ENCODE measurements around the gene SGK1. TPM values are rescaled to one million over a fixed set of nuclear protein-coding genes. Genes with fewer than 3 reads are reported as not detected.

The SGK1 gene
- total and polyA plus RNA-seq, 2 donors (not counting 1 experiment from before 2014, with no cell fraction given) = 37.3 to 57.8 TPM

- Mint-ChIP-seq H3K4me1 (peaks cover 48% of the 10 kb centered on the region), H3K4me3 (no peak overlapping the region), H3K27ac (peak overlapping the region; percentile 27), H3K9me3 (ENCODE audit: insufficient read depth) (peaks cover 5% of the 10 kb centered on the region), H3K27me3 (no peaks in the 10 kb centered on the region)
- no peaks in the 10 kb centered on the region for H3K27me3 ChIP-seq (replicated peaks in 1 of 4; ENCODE audit: control extremely low read depth in 1 of 4, control insufficient read depth in 3 of 4, insufficient read depth in 4 of 4, low read length in 3 of 4)
- H3K27ac ChIP-seq (ENCODE audit: low read length in 2 of 2) = no peak overlapping the region
- no peaks in the 10 kb centered on the region for H3K79me2 ChIP-seq (ENCODE audit: control insufficient read depth, insufficient read depth, low read length)
- H2AFZ ChIP-seq (ENCODE audit: insufficient read depth, low read depth, low read length, poor library complexity, severe bottlenecking) = no peak overlapping the region
- peaks cover 44 to 51% of the 10 kb centered on the region in 2 donors for H3K4me1 ChIP-seq (ENCODE audit: control insufficient read depth in 2 of 2, insufficient read depth in 2 of 2, low read length in 2 of 2)
- DNase-seq (no peak), ATAC-seq (ENCODE audit: low read depth) (no peak)
- TF ChIP-seq EZH2 (IDR thresholded peaks at IDR 0.05; ENCODE audit: borderline replicate concordance, insufficient read depth, low read depth, low read length, poor library complexity, severe bottlenecking) = no peak
- H3K9ac ChIP-seq (ENCODE audit: low read length) = no peak overlapping the region
- H3K4me3 ChIP-seq (ENCODE audit: control extremely low read depth in 1 of 5, extremely low read depth in 1 of 5, insufficient read depth in 1 of 5, low read depth in 2 of 5, low read length in 4 of 5) = no peak overlapping the region
- no peaks in the 10 kb centered on the region for H4K20me1 ChIP-seq (ENCODE audit: control insufficient read depth, insufficient read depth, low read length, poor library complexity, severe bottlenecking)
- ChIA-PET POLR2A (no interaction called here), CTCF (interaction anchor here (0.7 to 2.0 kb wide), 3 partner anchors 61 to 186 kb away, joined by 3 to 6 read pairs (median 4); no protein-coding TSS in a partner anchor)
- 100% methylated on average over 1 of the region's 6 CpGs for WGBS (ENCODE audit: insufficient coverage)
- no peak overlapping the region for H3K4me2 ChIP-seq (replicated peaks; ENCODE audit: low read depth, low read length, poor library complexity, severe bottlenecking)
- H3K9me3 ChIP-seq (ENCODE audit: control extremely low read depth in 1 of 3, control insufficient read depth in 2 of 3, insufficient read depth in 1 of 3, low read length in 2 of 3) = peaks cover 0 to 12% (median 2%) of the 10 kb centered on the region in 3 donors
- intact Hi-C loops (cut with micrococcal nuclease) = loop anchor here (5.0 to 10.0 kb wide), 2 partner anchors 1258 to 1884 kb away; partner anchors contain the start of gene AHI1
- no peaks in the 10 kb centered on the region for H3K36me3 ChIP-seq (replicated peaks in 1 of 2; ENCODE audit: control extremely low read depth in 1 of 2, control insufficient read depth in 1 of 2, extremely low read depth in 1 of 2, insufficient read depth in 2 of 2, low read length in 1 of 2)
Measured at GRCh38 chr6:134238960-134239795, 78.7 kb downstream of the SGK1 start.

DNA sequence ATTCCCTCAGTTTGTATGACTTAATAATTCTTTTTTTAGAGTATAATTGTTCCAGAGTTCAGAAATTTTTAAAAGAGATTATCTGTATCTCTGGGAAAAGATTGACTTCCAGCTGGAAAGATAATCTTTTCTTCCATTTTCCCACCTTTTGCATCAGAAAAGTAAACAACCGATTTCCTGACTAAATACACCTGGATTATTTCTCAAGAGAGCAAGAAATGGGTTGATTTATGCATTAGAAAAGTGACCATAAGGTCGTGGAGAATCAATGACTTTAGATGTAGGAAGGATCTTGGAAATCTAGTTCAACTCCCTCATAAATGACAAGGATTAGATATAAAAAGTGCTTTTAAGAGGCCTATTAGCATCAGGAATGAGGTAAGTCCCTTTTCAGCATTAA is 79.9 kb downstream of the SGK1 start:
- peak overlapping the region; percentile 46 for H3K27ac Mint-ChIP-seq
- POLR2A ChIA-PET = no interaction called here
- H3K27me3 ChIP-seq (replicated peaks in 1 of 4; ENCODE audit: control extremely low read depth in 1 of 4, control insufficient read depth in 3 of 4, insufficient read depth in 4 of 4, low read length in 3 of 4) = no peaks in the 10 kb centered on the region

More for the DNA sequence above, 79.9 kb downstream of the SGK1 start:
- Mint-ChIP-seq H3K4me3 (no peak overlapping the region), H3K27me3 (no peaks in the 10 kb centered on the region), H3K9me3 (ENCODE audit: insufficient read depth) (peaks cover 5% of the 10 kb centered on the region), H3K4me1 (peaks cover 51% of the 10 kb centered on the region)
- Histone ChIP-seq H3K79me2 (ENCODE audit: control insufficient read depth, insufficient read depth, low read length) (no peaks in the 10 kb centered on the region), H3K4me2 (replicated peaks; ENCODE audit: low read depth, low read length, poor library complexity, severe bottlenecking) (no peak overlapping the region), H4K20me1 (ENCODE audit: control insufficient read depth, insufficient read depth, low read length, poor library complexity, severe bottlenecking) (no peaks in the 10 kb centered on the region), H3K9me3 (ENCODE audit: control extremely low read depth in 1 of 3, control insufficient read depth in 2 of 3, insufficient read depth in 1 of 3, low read length in 2 of 3) (peaks cover 0 to 12% (median 2%) of the 10 kb centered on the region in 3 donors), H2AFZ (ENCODE audit: insufficient read depth, low read depth, low read length, poor library complexity, severe bottlenecking) (no peak overlapping the region), H3K4me3 (ENCODE audit: control extremely low read depth in 1 of 5, extremely low read depth in 1 of 5, insufficient read depth in 1 of 5, low read depth in 2 of 5, low read length in 4 of 5) (no peak overlapping the region), H3K9ac (ENCODE audit: low read length) (no peak overlapping the region), H3K36me3 (replicated peaks in 1 of 2; ENCODE audit: control extremely low read depth in 1 of 2, control insufficient read depth in 1 of 2, extremely low read depth in 1 of 2, insufficient read depth in 2 of 2, low read length in 1 of 2) (no peaks in the 10 kb centered on the region), H3K4me1 (ENCODE audit: control insufficient read depth in 2 of 2, insufficient read depth in 2 of 2, low read length in 2 of 2) (peaks cover 44 to 51% of the 10 kb centered on the region in 2 donors), H3K27ac (ENCODE audit: low read length in 2 of 2) (no peak overlapping the region)
- no peak for TF ChIP-seq EZH2 (IDR thresholded peaks at IDR 0.05; ENCODE audit: borderline replicate concordance, insufficient read depth, low read depth, low read length, poor library complexity, severe bottlenecking)
- TF ChIP-seq, protein P1, sequence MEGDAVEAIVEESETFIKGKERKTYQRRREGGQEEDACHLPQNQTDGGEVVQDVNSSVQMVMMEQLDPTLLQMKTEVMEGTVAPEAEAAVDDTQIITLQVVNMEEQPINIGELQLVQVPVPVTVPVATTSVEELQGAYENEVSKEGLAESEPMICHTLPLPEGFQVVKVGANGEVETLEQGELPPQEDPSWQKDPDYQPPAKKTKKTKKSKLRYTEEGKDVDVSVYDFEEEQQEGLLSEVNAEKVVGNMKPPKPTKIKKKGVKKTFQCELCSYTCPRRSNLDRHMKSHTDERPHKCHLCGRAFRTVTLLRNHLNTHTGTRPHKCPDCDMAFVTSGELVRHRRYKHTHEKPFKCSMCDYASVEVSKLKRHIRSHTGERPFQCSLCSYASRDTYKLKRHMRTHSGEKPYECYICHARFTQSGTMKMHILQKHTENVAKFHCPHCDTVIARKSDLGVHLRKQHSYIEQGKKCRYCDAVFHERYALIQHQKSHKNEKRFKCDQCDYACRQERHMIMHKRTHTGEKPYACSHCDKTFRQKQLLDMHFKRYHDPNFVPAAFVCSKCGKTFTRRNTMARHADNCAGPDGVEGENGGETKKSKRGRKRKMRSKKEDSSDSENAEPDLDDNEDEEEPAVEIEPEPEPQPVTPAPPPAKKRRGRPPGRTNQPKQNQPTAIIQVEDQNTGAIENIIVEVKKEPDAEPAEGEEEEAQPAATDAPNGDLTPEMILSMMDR (IDR thresholded peaks at IDR 0.05) = no peak
- no peak for ATAC-seq (ENCODE audit: low read depth)
- CTCF ChIA-PET = interaction anchor here (0.9 to 1.1 kb wide), 2 partner anchors 59 to 61 kb away, joined by 3 read pairs; no protein-coding TSS in a partner anchor
- WGBS (ENCODE audit: insufficient coverage) = no CpG with 5 or more reads among the region's 2 CpGs
- intact Hi-C loops (cut with micrococcal nuclease) = loop anchor here (5.0 to 10.0 kb wide), 2 partner anchors 1259 to 1883 kb away; partner anchors contain the start of gene AHI1
- no peak for DNase-seq
